Ovary (tissue), 10 donors: ENCODE data around the gene DDX18. TPM values are rescaled to one million over a fixed set of nuclear protein-coding genes. Genes with fewer than 3 reads are reported as not detected.

ENCODE experiments used
- DNase-seq, 5 donors: peaks; one replicate each; pipeline ENCODE4 v3.0.0-alpha.2; 2019 to 2020
- H3K27ac ChIP-seq, 2 donors: fragments of 200-600 bp; one replicate each; pipeline versions ENCODE4 v1.5.1 to v1.8.0; 2019 to 2022
- H3K27me3 ChIP-seq: fragments of 200-600 bp; one replicate; pipeline ENCODE4 v1.8.0; 2022
- H3K36me3 ChIP-seq: fragments of 200-600 bp; sonication (generic); one replicate; pipeline ENCODE4 v1.5.1; 2019
- H3K4me1 ChIP-seq: one replicate; pipeline ENCODE4 v1.8.1; 2013; ENCODE audit warnings: mild to moderate bottlenecking, moderate library complexity; ENCODE audit not compliant: insufficient read depth
- H3K4me3 ChIP-seq: fragments of 200-600 bp; sonication (generic); one replicate; pipeline ENCODE4 v1.5.1; 2017
- H3K9me3 ChIP-seq, 2 donors: fragments of 200-600 bp in 1 of 2; sonication (generic) in 1 of 2; one replicate each; pipeline versions ENCODE4 v1.5.1 to v1.8.1; 2013 to 2019; ENCODE audit warnings: mild to moderate bottlenecking in 1 of 2, moderate library complexity in 1 of 2
- EP300 ChIP-seq: sonication (generic); formaldehyde crosslinking; IDR thresholded peaks from one replicate; pipeline ENCODE4 v1.6.1; 2017; ENCODE audit warnings: antibody characterized with exemption
- POLR2A ChIP-seq: fragments of 450-650 bp; IDR thresholded peaks from one replicate; pipeline ENCODE4 v1.6.1; 2017; ENCODE audit warnings: antibody characterized with exemption, mild to moderate bottlenecking, moderate library complexity
- WGBS, 3 donors: extraction: QIAGEN DNeasy Blood & Tissue Kit in 1 of 3; methylation state at CpG; one replicate each; pipeline versions ENCODE4 v1.1.5 to v1.1.7; 2013 to 2017; 5-methylcytosine and 5-hydroxymethylcytosine counted together
- intact Hi-C, 4 donors: fragments of 100-400 bp; cut with DNase I; formaldehyde crosslinking; loops; one replicate each; pipeline versions ENCODE4 v1.11.0 to v1.15.1; 2022 to 2023
- long read RNA-seq, 3 donors: library from polyadenylated mRNA in 2 of 3; unstranded in 2 of 3; transcript quantifications; one replicate each; pipeline ENCODE4 v2.0.0 and lab custom pipeline, GENCODE V29; 2021 to 2026
- polyA plus RNA-seq, 2 donors: library from polyadenylated mRNA; stranded (reverse); fragments of 200-250 nt in 1 of 2; fragments of 350-450 nt in 1 of 2; fragmentation: Illumina TruSeq in 1 of 2; extraction: RNeasy Lipid Tissue Mini Kit (QIAGEN cat#74804) in 1 of 2; gene quantifications; one replicate each; pipeline ENCODE4 v1.2.3, GENCODE V29; 2013 to 2014
- total RNA-seq, 7 donors: library from RNA; depleted of rRNA in 2 of 7; stranded (reverse); fragments of >200 nt in 2 of 7; fragmentation: NEBNext Ultra II Directional in 3 of 7; extraction: Animal tissue kit (Norgen Biotek cat#: 25700) in 3 of 7; gene quantifications; one replicate each; pipeline versions ENCODE4 v1.1.0 to v1.2.4, GENCODE V29; 2016 to 2023
- TF ChIP-seq, protein P1 (sequence below), 3 donors: fragments of 450-650 bp in 2 of 3; fragments of 200-600 bp in 1 of 3; IDR thresholded peaks; one replicate each; pipeline versions ENCODE4 v1.5.1 to v1.8.0; 2016 to 2022; ENCODE audit warnings: antibody characterized with exemption in 3 of 3, mild to moderate bottlenecking in 1 of 3
- donor health status: DM: no; HTN: no; CAD: no; lungs with moderate emphysema.
- donor health status: DM: no; HTN: no; CAD: no.
- donor health status: Bipolar disorder and iron deficiency.
- donor health status: DM: yes; HTN: yes; CAD: no.
- donor health status: DM: no; HTN: no; CAD: no.
- donor health status: DM: yes; HTN: yes; CAD: no.

Gene DDX18
- total RNA-seq (10 to 100 TPM; 36.6 to 65.0 (median 48.9) TPM), polyA plus RNA-seq (10 to 100 TPM; 24.3 to 51.0 TPM)
- long read RNA-seq, donor 1, transcript DDX18-201 (14 exons, 3,796 nt), result major isoform, 5 of 23 reads
- long read RNA-seq, donor 1, partial matches to known transcripts, result 12 of 23 reads
- long read RNA-seq, donor 1, other reads (novel, unspliced or antisense), result 6 of 23 reads
- long read RNA-seq, donor 2, transcript DDX18-201 (14 exons, 3,796 nt), result major isoform, 11 of 47 reads
- long read RNA-seq, donor 2, partial matches to known transcripts, result 36 of 47 reads
- long read RNA-seq, donor 2, other reads (novel, unspliced or antisense), result 0 of 47 reads
- long read RNA-seq, donor 3, transcript DDX18-201 (14 exons, 3,796 nt), result major isoform, 33 of 50 reads
- long read RNA-seq, donor 3, partial matches to known transcripts, result 12 of 50 reads
- long read RNA-seq, donor 3, other reads (novel, unspliced or antisense), result 5 of 50 reads

DNA sequence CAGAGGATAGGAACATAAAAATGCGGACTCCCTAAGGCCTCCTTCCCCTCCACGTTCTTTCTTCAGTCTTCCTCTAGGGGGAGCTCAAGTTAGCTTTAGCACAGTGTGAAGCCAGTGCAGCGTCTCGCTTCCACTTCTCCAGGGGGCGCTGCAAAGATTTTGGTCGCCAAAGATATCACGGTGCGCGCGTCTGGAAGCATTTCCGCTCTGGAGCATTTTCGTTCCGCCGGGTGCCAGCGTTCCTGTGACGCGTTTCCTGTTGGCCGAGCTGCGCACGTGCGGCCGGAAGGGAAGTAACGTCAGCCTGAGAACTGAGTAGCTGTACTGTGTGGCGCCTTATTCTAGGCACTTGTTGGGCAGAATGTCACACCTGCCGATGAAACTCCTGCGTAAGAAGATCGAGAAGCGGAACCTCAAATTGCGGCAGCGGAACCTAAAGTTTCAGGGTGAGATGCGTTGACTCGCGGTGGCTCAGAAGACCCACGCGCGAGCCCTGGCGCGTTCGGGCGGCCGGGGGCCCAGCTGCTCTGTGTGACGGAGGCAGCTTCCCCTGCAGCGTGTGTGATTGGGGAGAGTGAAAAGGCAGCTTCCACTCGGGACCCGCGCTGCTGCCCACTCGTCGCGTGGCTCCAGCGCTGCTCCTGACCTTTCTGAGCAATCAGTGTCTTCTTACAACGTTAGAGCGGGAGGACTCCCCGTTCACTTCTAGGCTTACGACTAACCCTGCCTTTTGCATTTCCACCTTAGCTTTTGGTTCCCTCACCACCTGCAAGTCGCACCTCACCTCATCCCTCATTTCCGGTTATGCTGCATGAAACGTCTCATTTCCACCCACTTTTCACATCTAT lies at the start of gene DDX18:
Gene DDX18 (plus strand): TSS at position 275 of the 848 bp plus-strand sequence. CDS start 87 bp downstream, at position 362.
- H3K4me3 ChIP-seq, result peak within 1 kb of the TSS; percentile 57
- intact Hi-C loops, result no loop called here

DNA sequence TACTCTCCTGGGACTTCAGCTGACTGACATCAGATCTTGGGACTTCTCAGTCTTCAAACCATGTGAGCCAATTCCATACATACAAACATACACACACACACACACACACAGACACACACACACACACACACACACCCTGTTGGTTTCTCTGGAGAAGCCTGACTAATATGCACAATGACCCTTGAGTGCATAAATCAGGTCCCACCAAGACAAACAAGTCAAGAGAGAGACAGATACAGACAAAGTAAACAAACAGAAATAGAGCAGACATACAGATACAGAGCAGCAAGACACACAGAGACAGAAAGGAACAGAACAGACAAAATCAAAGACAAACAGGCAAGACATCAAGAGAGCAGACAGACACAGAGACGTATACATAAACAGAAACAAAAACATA lies 43.8 kb upstream of the DDX18 start:
- Histone ChIP-seq H3K36me3 (no peaks in the 10 kb centered on the region), H3K9me3 (no peaks in the 10 kb centered on the region), H3K4me1 (no peaks in the 10 kb centered on the region), H3K4me3 (no peak overlapping the region), H3K27me3 (no peaks in the 10 kb centered on the region), H3K27ac (no peak overlapping the region)
- intact Hi-C loops, result no loop called here
- WGBS, 3 donors, result 21 to 49% (median 46%) methylated on average over 1 of the region's 1 CpG
- DNase-seq, result no peak
- TF ChIP-seq, protein P1, sequence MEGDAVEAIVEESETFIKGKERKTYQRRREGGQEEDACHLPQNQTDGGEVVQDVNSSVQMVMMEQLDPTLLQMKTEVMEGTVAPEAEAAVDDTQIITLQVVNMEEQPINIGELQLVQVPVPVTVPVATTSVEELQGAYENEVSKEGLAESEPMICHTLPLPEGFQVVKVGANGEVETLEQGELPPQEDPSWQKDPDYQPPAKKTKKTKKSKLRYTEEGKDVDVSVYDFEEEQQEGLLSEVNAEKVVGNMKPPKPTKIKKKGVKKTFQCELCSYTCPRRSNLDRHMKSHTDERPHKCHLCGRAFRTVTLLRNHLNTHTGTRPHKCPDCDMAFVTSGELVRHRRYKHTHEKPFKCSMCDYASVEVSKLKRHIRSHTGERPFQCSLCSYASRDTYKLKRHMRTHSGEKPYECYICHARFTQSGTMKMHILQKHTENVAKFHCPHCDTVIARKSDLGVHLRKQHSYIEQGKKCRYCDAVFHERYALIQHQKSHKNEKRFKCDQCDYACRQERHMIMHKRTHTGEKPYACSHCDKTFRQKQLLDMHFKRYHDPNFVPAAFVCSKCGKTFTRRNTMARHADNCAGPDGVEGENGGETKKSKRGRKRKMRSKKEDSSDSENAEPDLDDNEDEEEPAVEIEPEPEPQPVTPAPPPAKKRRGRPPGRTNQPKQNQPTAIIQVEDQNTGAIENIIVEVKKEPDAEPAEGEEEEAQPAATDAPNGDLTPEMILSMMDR (IDR thresholded peaks at IDR 0.05), result no peak
- no peak for TF ChIP-seq POLR2A
- TF ChIP-seq EP300, result no peak

More for the DNA sequence above, at the start of gene DDX18:
- peak; percentile 96 to 97 (median 97) for DNase-seq
- H3K4me1 ChIP-seq, result peaks cover 2% of the 10 kb centered on the region
- H3K27me3 ChIP-seq, result no peaks in the 10 kb centered on the region
- H3K9me3 ChIP-seq, result no peaks in the 10 kb centered on the region
- TF ChIP-seq POLR2A (peak; percentile 64), EP300 (no peak)
- TF ChIP-seq, protein P1 (IDR thresholded peaks at IDR 0.05), result peak; percentile 97 to 98 (median 98)
- peak within 1 kb of the TSS; percentile 58 to 76 for H3K27ac ChIP-seq
- WGBS, 3 donors, result 0% methylated on average over 57 of the region's 57 CpGs
- H3K36me3 ChIP-seq, result no peaks in the 10 kb centered on the region

DNA sequence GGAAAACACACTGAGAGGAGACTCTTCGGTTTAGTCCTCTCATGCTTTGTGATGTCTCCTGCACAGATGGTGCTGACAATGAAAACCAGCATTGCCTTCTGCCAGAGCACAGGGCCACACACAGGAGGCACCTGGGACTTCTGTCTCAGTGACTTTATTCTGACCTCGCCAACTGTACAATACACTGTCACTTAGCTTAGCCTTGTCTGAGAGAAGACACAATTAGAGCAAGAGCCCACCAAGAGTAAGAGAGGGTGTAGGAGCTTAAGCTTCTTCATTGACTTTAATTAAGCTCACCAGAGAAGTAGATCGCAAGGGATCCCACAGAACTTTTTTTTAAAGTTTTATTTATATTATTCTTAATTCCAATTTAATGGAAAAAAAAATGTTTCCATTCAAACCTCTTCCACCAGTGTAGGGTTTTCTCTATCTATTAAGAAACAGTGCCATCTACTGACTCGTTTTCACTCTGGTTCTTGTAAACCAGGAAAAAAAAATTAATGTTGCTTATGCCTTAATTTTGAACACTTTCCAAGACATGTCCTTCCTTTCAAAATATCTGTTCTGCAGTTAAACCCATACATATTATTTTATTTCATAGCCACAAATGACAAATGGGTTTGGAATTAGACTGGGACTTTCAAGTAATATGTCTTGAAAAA lies 42.4 kb upstream of the DDX18 start:
- no peak overlapping the region for H3K27ac ChIP-seq
- no peaks in the 10 kb centered on the region for H3K4me1 ChIP-seq
- intact Hi-C loops, result no loop called here
- no peak for TF ChIP-seq POLR2A
- TF ChIP-seq, protein P1 (IDR thresholded peaks at IDR 0.05), result no peak
- no peak for TF ChIP-seq EP300
- 40 to 41% (median 40%) methylated on average over 4 of the region's 4 CpGs for WGBS, 3 donors
- H3K4me3 ChIP-seq, result no peak overlapping the region
- DNase-seq, result no peak
- H3K9me3 ChIP-seq, result no peaks in the 10 kb centered on the region
- H3K36me3 ChIP-seq, result no peaks in the 10 kb centered on the region
- no peaks in the 10 kb centered on the region for H3K27me3 ChIP-seq

DNA sequence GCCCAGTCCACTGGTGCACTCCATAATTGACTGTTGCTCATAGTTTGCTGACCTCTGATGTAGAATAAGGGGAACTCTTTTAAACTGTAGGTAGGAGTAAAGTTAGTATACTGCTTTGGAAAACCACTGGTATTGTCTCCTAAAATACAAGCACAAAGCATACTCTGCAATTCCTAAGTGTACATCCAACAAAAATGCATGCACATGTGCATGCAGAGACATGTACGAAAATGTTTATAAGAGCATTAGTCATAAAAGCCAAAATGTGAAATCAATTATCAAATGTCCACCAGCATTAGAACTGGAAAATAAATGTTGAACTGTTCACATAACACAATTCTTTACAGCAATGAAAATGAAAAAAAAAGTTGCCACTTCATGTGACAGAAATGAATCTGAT lies 39.8 kb upstream of the DDX18 start:
- WGBS, 3 donors, result 72 to 85% (median 77%) methylated on average over 1 of the region's 1 CpG
- intact Hi-C loops, result no loop called here

More for the DNA sequence above, 39.8 kb upstream of the DDX18 start:
- no peaks in the 10 kb centered on the region for H3K27me3 ChIP-seq
- no peaks in the 10 kb centered on the region for H3K36me3 ChIP-seq
- H3K27ac ChIP-seq, result no peak overlapping the region
- no peak overlapping the region for H3K4me3 ChIP-seq
- no peaks in the 10 kb centered on the region for H3K4me1 ChIP-seq
- no peaks in the 10 kb centered on the region for H3K9me3 ChIP-seq
- TF ChIP-seq POLR2A, result no peak
- TF ChIP-seq, protein P1 (IDR thresholded peaks at IDR 0.05), result no peak
- TF ChIP-seq EP300, result no peak
- DNase-seq, result no peak
